CD4-positive, alpha-beta memory T cell (primary cell): ENCODE measurements around the gene CRELD2. TPM values are rescaled to one million over a fixed set of nuclear protein-coding genes. Genes with fewer than 3 reads are reported as not detected.

Experiments
- CTCF ChIA-PET: fragments of 350-600 bp; sonication (Branson Sonifier 250); formaldehyde crosslinking; loops from one replicate; lab custom pipeline; 2021; ENCODE audit warnings: inconsistent platforms; ENCODE audit not compliant: partially characterized antibody; lab: Charles Lee
- POLR2A ChIA-PET: fragments of 350-600 bp; sonication (Branson Sonifier 250); formaldehyde crosslinking; loops from one replicate; lab custom pipeline; 2021; ENCODE audit not compliant: partially characterized antibody; lab: Charles Lee
- DNase-seq, 5 donors: peaks; one replicate each; pipeline versions ENCODE4 v3.0.0 to v3.0.0-alpha.2; 2020 to 2022; ENCODE audit warnings: mixed read lengths in 1 of 5
- H3K27ac ChIP-seq: one replicate; pipeline ENCODE4 v1.7.0; 2013; ENCODE audit warnings: low read depth, low read length
- H3K27me3 ChIP-seq: 2 replicates; pipeline ENCODE4 v1.7.0; 2013; ENCODE audit warnings: mild to moderate bottlenecking, low read length, moderate library complexity; ENCODE audit not compliant: insufficient read depth
- H3K36me3 ChIP-seq: 2 replicates; pipeline ENCODE4 v1.7.0; 2013; ENCODE audit warnings: mild to moderate bottlenecking, low read length, moderate library complexity; ENCODE audit not compliant: insufficient read depth
- H3K4me1 ChIP-seq: 2 replicates; pipeline ENCODE4 v1.7.0; 2013; ENCODE audit warnings: mild to moderate bottlenecking, low read length, moderate library complexity; ENCODE audit not compliant: insufficient read depth
- H3K4me3 ChIP-seq, 2 donors: one replicate each; pipeline ENCODE4 v1.7.0; 2013; ENCODE audit warnings: low read length in 2 of 2, mild to moderate bottlenecking in 1 of 2
- H3K9me3 ChIP-seq, 2 donors: one replicate each; pipeline ENCODE4 v1.7.0; 2013; ENCODE audit warnings: low read length in 2 of 2, control low read depth in 1 of 2; ENCODE audit not compliant: control insufficient read depth in 1 of 2
- H3K27ac Mint-ChIP-seq, 7 donors: one replicate each; pipeline ENCODE4 v1.8.0; 2020 to 2021; ENCODE audit warnings: mixed read lengths in 7 of 7, mild to moderate bottlenecking in 6 of 7, inconsistent platforms in 3 of 7, moderate library complexity in 3 of 7
- H3K27me3 Mint-ChIP-seq, 2 donors: one replicate each; pipeline ENCODE4 v1.8.0; 2020 to 2021; ENCODE audit warnings: mixed read lengths in 2 of 2
- H3K36me3 Mint-ChIP-seq, 2 donors: one replicate each; pipeline ENCODE4 v1.8.0; 2020 to 2021; ENCODE audit warnings: mixed read lengths in 2 of 2, inconsistent platforms in 1 of 2, mild to moderate bottlenecking in 1 of 2
- H3K4me1 Mint-ChIP-seq, 4 donors: one replicate each; pipeline ENCODE4 v1.8.0; 2020 to 2021; ENCODE audit warnings: mixed read lengths in 4 of 4, mild to moderate bottlenecking in 1 of 4
- H3K4me3 Mint-ChIP-seq, 8 donors: one replicate each; pipeline ENCODE4 v1.8.0; 2020 to 2021; ENCODE audit warnings: mixed read lengths in 8 of 8, mild to moderate bottlenecking in 7 of 8, moderate library complexity in 6 of 8, inconsistent platforms in 3 of 8
- H3K9me3 Mint-ChIP-seq, 8 donors: one replicate each; pipeline ENCODE4 v1.8.0; 2020 to 2021; ENCODE audit warnings: mixed read lengths in 8 of 8, mild to moderate bottlenecking in 5 of 8, inconsistent platforms in 3 of 8, moderate library complexity in 1 of 8
- intact Hi-C: fragments of 100-400 bp; cut with micrococcal nuclease; formaldehyde crosslinking; loops from one replicate; pipeline ENCODE4 v1.15.1; 2023
- polyA plus RNA-seq, 2 donors: library from polyadenylated mRNA; unstranded; fragments of 300-500 nt; fragmentation: Illumina TruSeq; gene quantifications; one replicate each; pipeline ENCODE4 v1.2.3, GENCODE V29; 2021
- total RNA-seq, 2 experiments: library from RNA; stranded (reverse); gene quantifications; one replicate each; pipeline ENCODE4 v1.2.3, GENCODE V29; 2021

CRELD2 gene
- total and polyA plus RNA-seq, 4 experiments from 2014 or later, result 36.0 to 46.1 (median 38.2) TPM

GRCh38 chr22:49967706-49968208 lies 49.3 kb downstream of the CRELD2 start:
- Mint-ChIP-seq H3K4me1 (peaks cover 11 to 46% (median 17%) of the 10 kb centered on the region in 4 donors), H3K9me3 (peaks cover 0 to 4% (median 0%) of the 10 kb centered on the region in 8 donors), H3K36me3 (peaks cover 6 to 18% of the 10 kb centered on the region in 2 donors), H3K4me3 (peak overlapping the region in 1 of 8 donors; percentile 61), H3K27me3 (peaks cover 0 to 4% of the 10 kb centered on the region in 2 donors), H3K27ac (peak overlapping the region in 2 of 7 donors; percentile 55 to 92)
- CTCF ChIA-PET, result interaction anchor here (1.4 to 1.7 kb wide), 2 partner anchors 37 to 63 kb away, joined by 4 read pairs; no protein-coding TSS in a partner anchor
- H3K4me1 ChIP-seq, result peaks cover 48% of the 10 kb centered on the region
- H3K27ac ChIP-seq, result no peak overlapping the region
- H3K4me3 ChIP-seq, result no peak overlapping the region
- POLR2A ChIA-PET, result interaction anchor here (1.0 to 4.9 kb wide), 3 partner anchors 6 to 15 kb away, joined by 4 to 90 read pairs (median 9); partner anchors contain the start of gene PIM3
- DNase-seq, result peak in 1 of 5 donors; percentile 45
- peaks cover 18% of the 10 kb centered on the region for H3K36me3 ChIP-seq
- H3K27me3 ChIP-seq, result no peaks in the 10 kb centered on the region
- intact Hi-C loops, result no loop called here
- H3K9me3 ChIP-seq, result no peaks in the 10 kb centered on the region

- Histone ChIP-seq H3K27me3 (no peaks in the 10 kb centered on the region), H3K27ac (no peak overlapping the region), H3K9me3 (no peaks in the 10 kb centered on the region), H3K36me3 (peaks cover 12% of the 10 kb centered on the region), H3K4me3 (no peak overlapping the region), H3K4me1 (peaks cover 42% of the 10 kb centered on the region)
- CTCF ChIA-PET, result no interaction called here
- peak in 1 of 5 donors; percentile 14 for DNase-seq
- Mint-ChIP-seq H3K4me1 (peaks cover 11 to 41% (median 14%) of the 10 kb centered on the region in 4 donors), H3K27ac (peak overlapping the region in 2 of 7 donors; percentile 41 to 92), H3K4me3 (no peak overlapping the region), H3K27me3 (peaks cover 0 to 4% of the 10 kb centered on the region in 2 donors), H3K36me3 (peaks cover 6 to 16% of the 10 kb centered on the region in 2 donors), H3K9me3 (peaks cover 0 to 4% (median 0%) of the 10 kb centered on the region in 8 donors)
- POLR2A ChIA-PET, result interaction anchor here (1.0 to 4.9 kb wide), 2 partner anchors 7 to 12 kb away, joined by 4 to 90 read pairs; partner anchors contain the start of gene PIM3
- intact Hi-C loops, result no loop called here
Measured at GRCh38 chr22:49968313-49968830, 49.9 kb downstream of the CRELD2 start.

- no peaks in the 10 kb centered on the region for H3K9me3 ChIP-seq
- Mint-ChIP-seq H3K27me3 (peaks cover 0 to 4% of the 10 kb centered on the region in 2 donors), H3K4me3 (no peak overlapping the region), H3K27ac (peak overlapping the region in 4 of 7 donors; percentile 48 to 92 (median 76)), H3K36me3 (peaks cover 0 to 9% of the 10 kb centered on the region in 2 donors), H3K9me3 (peaks cover 0 to 4% (median 0%) of the 10 kb centered on the region in 8 donors), H3K4me1 (peaks cover 8 to 34% (median 9%) of the 10 kb centered on the region in 4 donors)
- ChIA-PET CTCF (no interaction called here), POLR2A (interaction anchor here (1.7 to 4.9 kb wide), 2 partner anchors 8 to 61 kb away, joined by 3 to 90 read pairs; partner anchors contain the start of gene PIM3)
- H3K27ac ChIP-seq, result peak overlapping the region; percentile 56
- no peaks in the 10 kb centered on the region for H3K27me3 ChIP-seq
- intact Hi-C loops, result no loop called here
- peaks cover 35% of the 10 kb centered on the region for H3K4me1 ChIP-seq
- peaks cover 7% of the 10 kb centered on the region for H3K36me3 ChIP-seq
- DNase-seq, result peak in 2 of 5 donors; percentile 22 to 49
- H3K4me3 ChIP-seq, result no peak overlapping the region
Measured at GRCh38 chr22:49968831-49969661, 50.6 kb downstream of the CRELD2 start.

GRCh38 chr22:49969751-49970527 lies 51.5 kb downstream of the CRELD2 start:
- peak overlapping the region in 5 of 8 donors; percentile 79 to 83 (median 81) for H3K4me3 Mint-ChIP-seq
- ChIA-PET POLR2A (interaction anchor here (1.7 to 4.9 kb wide), 3 partner anchors 9 to 60 kb away, joined by 3 to 90 read pairs (median 14); partner anchors contain the start of gene PIM3), CTCF (interaction anchor here (2.2 kb wide), 1 partner anchor 12 kb away, joined by 5 read pairs; no protein-coding TSS in a partner anchor)
- no peaks in the 10 kb centered on the region for H3K36me3 ChIP-seq
- DNase-seq, result peak in 1 of 5 donors; percentile 11
- peaks cover 0 to 8% of the 10 kb centered on the region in 2 donors for H3K36me3 Mint-ChIP-seq
- peaks cover 8 to 25% (median 8%) of the 10 kb centered on the region in 4 donors for H3K4me1 Mint-ChIP-seq
- no peaks in the 10 kb centered on the region for H3K27me3 ChIP-seq
- H3K4me1 ChIP-seq, result peaks cover 31% of the 10 kb centered on the region
- peaks cover 0 to 4% of the 10 kb centered on the region in 2 donors for H3K27me3 Mint-ChIP-seq
- H3K9me3 Mint-ChIP-seq, result peaks cover 0 to 4% (median 0%) of the 10 kb centered on the region in 8 donors
- H3K4me3 ChIP-seq, result peak overlapping the region in 1 of 2 donors; percentile 49
- H3K27ac ChIP-seq, result peak overlapping the region; percentile 56
- H3K27ac Mint-ChIP-seq, result peak overlapping the region; percentile 65 to 98 (median 94)
- intact Hi-C loops, result loop anchor here (2.0 kb wide), 1 partner anchor 33 kb away; no protein-coding TSS in a partner anchor
- H3K9me3 ChIP-seq, result no peaks in the 10 kb centered on the region

- Histone ChIP-seq H3K4me3 (peak overlapping the region in 1 of 2 donors; percentile 49), H3K9me3 (no peaks in the 10 kb centered on the region), H3K27me3 (no peaks in the 10 kb centered on the region), H3K27ac (peak overlapping the region; percentile 56), H3K4me1 (peaks cover 36% of the 10 kb centered on the region), H3K36me3 (no peaks in the 10 kb centered on the region)
- Mint-ChIP-seq H3K27me3 (peaks cover 0 to 4% of the 10 kb centered on the region in 2 donors), H3K36me3 (peaks cover 0 to 8% of the 10 kb centered on the region in 2 donors), H3K4me3 (peak overlapping the region; percentile 77 to 83 (median 80)), H3K4me1 (peaks cover 13 to 29% (median 14%) of the 10 kb centered on the region in 4 donors), H3K9me3 (peaks cover 0 to 4% (median 0%) of the 10 kb centered on the region in 8 donors), H3K27ac (peak overlapping the region; percentile 63 to 98 (median 94))
- CTCF ChIA-PET, result interaction anchor here (1.0 to 2.2 kb wide), 3 partner anchors 10 to 13 kb away, joined by 3 to 5 read pairs (median 3); partner anchors contain the start of gene PIM3
- POLR2A ChIA-PET, result interaction anchor here (0.7 to 4.9 kb wide), 7 partner anchors 9 to 60 kb away, joined by 3 to 90 read pairs (median 4); partner anchors contain the start of gene PIM3
- intact Hi-C loops, result loop anchor here (2.0 kb wide), 1 partner anchor 34 kb away; no protein-coding TSS in a partner anchor
- DNase-seq, result peak; percentile 88 to 99 (median 89)
Measured at GRCh38 chr22:49970528-49971231, 52.2 kb downstream of the CRELD2 start.
